K562 (cell line): ENCODE data around the gene BACE2. TPM values are rescaled to one million over a fixed set of nuclear protein-coding genes. Genes with fewer than 3 reads are reported as not detected.

Source experiments
- ATAC-seq: fragments of 200-7000 bp; cut with Tn5 transposase; 3 replicates; pipeline ENCODE4 v1.9.1; 2020; ENCODE audit warnings: moderate library complexity
- BruUV-seq: library from RNA; stranded (reverse); fragments of 400-500 nt; replicated peaks from 2 replicates; lab custom pipeline; 2021; lab: Mats Ljungman, UMichigan
- CTCF ChIA-PET: fragments of 300-600 bp; formaldehyde crosslinking; extraction: SDS; loops from one replicate; lab custom pipeline; 2021; ENCODE audit warnings: low intra/inter-chr PET ratio; lab: Yijun Ruan, JAX
- POLR2A ChIA-PET: fragments of 300-600, 350-650 bp; sonication (Branson Sonifier 250); formaldehyde crosslinking; extraction: SDS; loops from one replicate; lab custom pipeline; 2021; ENCODE audit warnings: antibody characterized with exemption, inconsistent platforms; lab: Yijun Ruan, JAX
- DNase-seq, 4 experiments: peaks; one replicate each; pipeline versions ENCODE4 v3.0.0 to v3.0.0-alpha.2; 2011 to 2018; ENCODE audit warnings: low spot score in 3 of 4, mixed read lengths in 3 of 4; ENCODE audit errors: extremely low read depth in 1 of 4
- FAIRE-seq: peaks from 2 replicates; lab custom pipeline; 2011; peaks lifted over from hg19 to GRCh38; lab: Jason Lieb, UNC
- H2AFZ ChIP-seq: 2 replicates; pipeline ENCODE4 v1.6.0; 2011; ENCODE audit warnings: low read depth, low read length, control low read depth, inconsistent platforms
- H3K27ac ChIP-seq: fragments of 200-600 bp; 3 replicates; pipeline ENCODE4 v1.8.0; 2011; ENCODE audit warnings: low read depth, mild to moderate bottlenecking, control low read depth, inconsistent platforms, low read length, moderate library complexity, mixed read lengths; ENCODE audit errors: extremely low read depth
- H3K27me3 ChIP-seq, 2 experiments: fragments of 300-600 bp in 1 of 2; 2 replicates in 1 of 2; 3 replicates in 1 of 2; pipeline versions ENCODE4 v1.6.0 to v1.8.0; 2011; ENCODE audit warnings: inconsistent platforms in 2 of 2, low read length in 2 of 2, mild to moderate bottlenecking in 1 of 2, mixed read lengths in 1 of 2, moderate library complexity in 1 of 2; ENCODE audit not compliant: control insufficient read depth in 2 of 2, insufficient read depth in 2 of 2
- H3K36me3 ChIP-seq: fragments of 300-600 bp; 3 replicates; pipeline ENCODE4 v1.8.0; 2011; ENCODE audit warnings: mild to moderate bottlenecking, low read length, inconsistent platforms; ENCODE audit not compliant: control insufficient read depth, insufficient read depth
- H3K4me1 ChIP-seq, 2 experiments: fragments of 200-600 bp in 1 of 2; replicated peaks in 1 of 2; 2 replicates in 1 of 2; 3 replicates in 1 of 2; pipeline versions ENCODE4 v1.5.1 to v1.8.0; 2011; ENCODE audit warnings: inconsistent platforms in 2 of 2, low read length in 2 of 2, mild to moderate bottlenecking in 1 of 2, mixed read lengths in 1 of 2, moderate library complexity in 1 of 2; ENCODE audit not compliant: control insufficient read depth in 2 of 2, insufficient read depth in 2 of 2
- H3K4me2 ChIP-seq: 2 replicates; pipeline ENCODE4 v1.6.1; 2011; ENCODE audit warnings: low read length, control low read depth, inconsistent platforms, mixed read lengths; ENCODE audit not compliant: insufficient read depth
- H3K4me3 ChIP-seq: fragments of 200-600 bp; sonication (generic), shearing (Covaris generic); 2 replicates; pipeline ENCODE4 v1.5.1; 2016; ENCODE audit warnings: control low read depth, inconsistent platforms
- H3K79me2 ChIP-seq: fragments of 200-600 bp; 3 replicates; pipeline ENCODE4 v1.8.0; 2011; ENCODE audit warnings: low read length, inconsistent platforms; ENCODE audit not compliant: control insufficient read depth, insufficient read depth
- H3K9ac ChIP-seq, 2 experiments: 2 replicates each; pipeline versions ENCODE4 v1.6.0 to v1.6.1; 2011; ENCODE audit warnings: low read depth in 2 of 2, low read length in 2 of 2, control low read depth in 1 of 2, inconsistent platforms in 1 of 2, mild to moderate bottlenecking in 1 of 2, mixed read lengths in 1 of 2; ENCODE audit not compliant: insufficient read depth in 1 of 2
- H3K9me1 ChIP-seq: one replicate; pipeline ENCODE4 v1.6.0; 2011; ENCODE audit warnings: inconsistent platforms, mild to moderate bottlenecking, low read length, moderate library complexity; ENCODE audit not compliant: control insufficient read depth, insufficient read depth
- H3K9me3 ChIP-seq: replicated peaks from 2 replicates; pipeline ENCODE4 v1.5.1; 2011; ENCODE audit warnings: low read depth, low read length, inconsistent platforms; ENCODE audit not compliant: control insufficient read depth, insufficient read depth
- H4K20me1 ChIP-seq: replicated peaks from 2 replicates; pipeline ENCODE4 v1.6.1; 2011; ENCODE audit warnings: low read length, inconsistent platforms, mixed read lengths; ENCODE audit not compliant: control insufficient read depth, insufficient read depth
- BHLHE40 ChIP-seq: IDR thresholded peaks from 2 replicates; pipeline ENCODE4 v1.6.1; 2011; ENCODE audit warnings: low read length, improper control_type of control experiment
- ETS2 ChIP-seq: IDR thresholded peaks from 2 replicates; pipeline ENCODE4 v1.6.1; 2016; ENCODE audit warnings: borderline replicate concordance, missing genetic modification characterization, mild to moderate bottlenecking, moderate library complexity, missing compliant biosample characterization; ENCODE audit not compliant: poor library complexity, severe bottlenecking
- HMG20A ChIP-seq: fragments of 450-650 bp; formaldehyde crosslinking; conservative IDR thresholded peaks from 2 replicates; pipeline ENCODE4 v1.4.0; 2020; ENCODE audit warnings: mild to moderate bottlenecking, mixed read lengths
- JUNB ChIP-seq: fragments of 450-650 bp; formaldehyde crosslinking; conservative IDR thresholded peaks from 2 replicates; pipeline ENCODE4 v1.4.0; 2020; ENCODE audit warnings: mild to moderate bottlenecking
- KAT2B ChIP-seq: IDR thresholded peaks from one replicate; pipeline ENCODE4 v1.6.1; 2012; ENCODE audit warnings: low read depth, mild to moderate bottlenecking, control low read depth, inconsistent platforms, low read length, moderate library complexity
- MAFF ChIP-seq: IDR thresholded peaks from 2 replicates; pipeline ENCODE4 v1.6.1; 2012; ENCODE audit warnings: low read length, improper control_type of control experiment
- RERE ChIP-seq: sonication (generic); formaldehyde crosslinking; IDR thresholded peaks from 2 replicates; pipeline ENCODE4 v1.8.0; 2023; ENCODE audit warnings: missing genetic modification reagents, mild to moderate bottlenecking, borderline replicate concordance
- SAFB ChIP-seq: fragments of 200-400 bp; formaldehyde crosslinking; IDR thresholded peaks from 2 replicates; pipeline ENCODE4 v1.6.1; 2017; ENCODE audit warnings: low read depth, low read length, borderline replicate concordance
- SAP30 ChIP-seq: fragments of 200-600 bp; sonication (generic); IDR thresholded peaks from 2 replicates; pipeline ENCODE4 v1.6.1; 2012; ENCODE audit warnings: borderline replicate concordance, low read depth, mild to moderate bottlenecking, moderate library complexity, low read length, control low read depth, inconsistent platforms; ENCODE audit not compliant: insufficient read depth, poor library complexity, severe bottlenecking
- TRIM24 ChIP-seq, 2 experiments: fragments of 450-650 bp; IDR thresholded peaks; 2 replicates each; pipeline ENCODE4 v1.6.1; 2016
- ZFP1 ChIP-seq: fragments of 450-650 bp; formaldehyde crosslinking; IDR thresholded peaks from 2 replicates; pipeline ENCODE4 v1.4.0; 2020; ENCODE audit warnings: mild to moderate bottlenecking, mixed read lengths
- WGBS: fragments of 100-300 bp; shearing (Covaris generic); methylation state at CpG from one replicate; pipeline ENCODE4 v1.1.6; 2016; ENCODE audit warnings: low coverage, mixed read lengths; ENCODE audit not compliant: insufficient coverage; ENCODE audit errors: missing lambda C conversion rate; 5-methylcytosine and 5-hydroxymethylcytosine counted together
- in situ Hi-C: fragments of 300-500 bp; cut with MboI; formaldehyde crosslinking; loops from 4 replicates; pipeline ENCODE4 v1.15.0; 2018; ENCODE audit warnings: inconsistent platforms, mixed read lengths
- intact Hi-C: fragments of 100-400 bp; cut with micrococcal nuclease; formaldehyde crosslinking; loops from 2 replicates; pipeline ENCODE4 v1.14.2; 2022
- polyA plus RNA-seq, 8 experiments: library from polyadenylated mRNA; depleted of rRNA in 4 of 8; stranded (reverse) in 5 of 8; unstranded in 3 of 8; fragments of >200 nt; fragmentation: Nextera tagmentation in 2 of 8; fragmentation: Illumina TruSeq in 1 of 8; extraction: Ambion mirVana in 2 of 8; extraction: Trizol in 1 of 8; gene quantifications; 2 replicates each; pipeline versions ENCODE4 v1.2.1 to v1.2.3, GENCODE V29; 2011 to 2014; ENCODE audit warnings: inconsistent platforms in 1 of 8, missing spikeins in 1 of 8
- total RNA-seq, 7 experiments: library from RNA; depleted of rRNA in 6 of 7; stranded (reverse); fragments of >200 nt in 6 of 7; fragmentation: Illumina TruSeq in 2 of 7; extraction: Trizol in 2 of 7; gene quantifications; 2 replicates each; pipeline versions ENCODE4 v1.2.1 to v1.2.3, GENCODE V29; 2011 to 2021; ENCODE audit warnings: low replicate concordance in 1 of 7

The BACE2 gene
- total and polyA plus RNA-seq, 9 of the 15 experiments (the other 6 are each of a cell fraction or from before 2014, with no cell fraction given) = 0.05 to 0.24 (median 0.15) TPM; not detected in 2

GRCh38 chr21:41161428-41161827 is 6.5 kb upstream of the BACE2 start (continued):
- no peak for TF ChIP-seq ETS2 (tag)

GRCh38 chr21:41162096-41162495 is 5.9 kb upstream of the BACE2 start:
- intact Hi-C loops = no loop called here
- 4% methylated on average over 5 of the region's 5 CpGs for WGBS
- Histone ChIP-seq H4K20me1 (no peaks in the 10 kb centered on the region), H3K9ac (no peak overlapping the region), H3K4me1 (peaks cover 0 to under 1% of the 10 kb centered on the region in 2 experiments; a peak in 1 of 5 replicates), H3K79me2 (no peaks in the 10 kb centered on the region), H3K4me2 (no peak overlapping the region), H3K4me3 (no peak overlapping the region), H3K36me3 (no peaks in the 10 kb centered on the region), H3K9me1 (no peaks in the 10 kb centered on the region), H3K27ac (no peak overlapping the region), H3K9me3 (no peaks in the 10 kb centered on the region), H3K27me3 (peaks cover 0 to 4% of the 10 kb centered on the region in 2 experiments; a peak in 1 of 5 replicates), H2AFZ (no peak overlapping the region)
- POLR2A ChIA-PET = no interaction called here
- BruUV-seq = no TSS peak
- no peak for DNase-seq
- TF ChIP-seq ZFP1 (no peak), HMG20A (CRISPR knock-in tag) (no peak), BHLHE40 (no peak), SAFB (no peak), MAFF (no peak), KAT2B (no peak), JUNB (CRISPR knock-in tag) (no peak), RERE (no peak), SAP30 (no peak), TRIM24 (IDR thresholded peaks at IDR 0.05) (no peak)
- no peak for FAIRE-seq
- CTCF ChIA-PET = no interaction called here
- no peak for ATAC-seq
- in situ Hi-C loops = no loop called here
